Astrocyte (in vitro differentiated cells and primary cell): ENCODE measurements around the gene SNAP25.

ENCODE experiments used
- CTCF ChIP-seq: IDR thresholded peaks from 2 replicates; pipeline ENCODE4 v1.5.1; 2011; ENCODE audit warnings: low read depth, mild to moderate bottlenecking, inconsistent platforms, low read length, moderate library complexity; ENCODE audit not compliant: insufficient read depth
- EZH2 ChIP-seq: IDR thresholded peaks from 2 replicates; pipeline ENCODE4 v1.6.1; 2012; ENCODE audit warnings: mild to moderate bottlenecking, low read length, inconsistent platforms; ENCODE audit not compliant: insufficient read depth

- no peak for TF ChIP-seq CTCF
- TF ChIP-seq EZH2 = no peak
These were observed 93.5 kb downstream of the SNAP25 start for GRCh38 chr20:10312111-10312510.
